Thyroid gland (tissue), 4 donors: Measurements from ENCODE around the gene NUDCD3.

Experiments used
- CTCF ChIP-seq, 6 experiments: fragments of 200-600 bp in 3 of 6; fragments of 450-650 bp in 3 of 6; sonication (generic) in 3 of 6; IDR thresholded peaks; one replicate each; pipeline ENCODE4 v1.5.1; 2016 to 2019; ENCODE audit warnings: antibody characterized with exemption in 6 of 6, mild to moderate bottlenecking in 2 of 6, inconsistent platforms in 1 of 6, moderate library complexity in 1 of 6
- POLR2A ChIP-seq, 2 donors: fragments of 450-650 bp; IDR thresholded peaks; one replicate each; pipeline ENCODE4 v1.6.1; 2017; ENCODE audit warnings: antibody characterized with exemption in 2 of 2, mild to moderate bottlenecking in 2 of 2, moderate library complexity in 1 of 2

- TF ChIP-seq CTCF (IDR thresholded peaks at IDR 0.05) (no peak), POLR2A (IDR thresholded peaks at IDR 0.05) (no peak)
Measured at GRCh38 chr7:44472843-44473242, 17.6 kb downstream of the NUDCD3 start.
